GM12875 (cell line): ENCODE measurements around the gene CDH15.
A peak's percentile ranks its signal among the peaks of the same experiment; 100 is the strongest.

Experiments used
- H3K4me3 ChIP-seq: one replicate; pipeline ENCODE4 v1.5.1; 2011; ENCODE audit warnings: low read depth, low read length, control low read depth
- TF ChIP-seq, protein P1 (sequence below): IDR thresholded peaks from 2 replicates; pipeline ENCODE4 v1.5.1; 2011; ENCODE audit warnings: low read depth, mild to moderate bottlenecking, control low read depth, inconsistent platforms, low read length, moderate library complexity, borderline replicate concordance; ENCODE audit not compliant: insufficient read depth

The CDH15 gene

DNA sequence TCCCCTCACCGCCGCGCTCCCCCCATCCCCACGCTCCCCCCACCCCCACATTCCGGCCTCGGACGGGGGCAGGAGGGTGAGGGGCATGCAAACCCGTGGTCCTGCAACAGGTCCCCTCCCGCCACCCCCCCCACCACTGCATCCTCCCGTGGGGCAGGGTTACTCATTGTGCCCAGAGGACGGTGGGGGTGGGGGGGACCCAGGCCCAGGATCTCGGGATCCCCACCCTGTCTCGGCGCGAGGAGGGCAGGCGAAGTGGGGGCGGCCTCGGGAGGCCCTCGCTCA, 20.3 kb downstream of the CDH15 start:
- no peak overlapping the region for H3K4me3 ChIP-seq
- TF ChIP-seq, protein P1, sequence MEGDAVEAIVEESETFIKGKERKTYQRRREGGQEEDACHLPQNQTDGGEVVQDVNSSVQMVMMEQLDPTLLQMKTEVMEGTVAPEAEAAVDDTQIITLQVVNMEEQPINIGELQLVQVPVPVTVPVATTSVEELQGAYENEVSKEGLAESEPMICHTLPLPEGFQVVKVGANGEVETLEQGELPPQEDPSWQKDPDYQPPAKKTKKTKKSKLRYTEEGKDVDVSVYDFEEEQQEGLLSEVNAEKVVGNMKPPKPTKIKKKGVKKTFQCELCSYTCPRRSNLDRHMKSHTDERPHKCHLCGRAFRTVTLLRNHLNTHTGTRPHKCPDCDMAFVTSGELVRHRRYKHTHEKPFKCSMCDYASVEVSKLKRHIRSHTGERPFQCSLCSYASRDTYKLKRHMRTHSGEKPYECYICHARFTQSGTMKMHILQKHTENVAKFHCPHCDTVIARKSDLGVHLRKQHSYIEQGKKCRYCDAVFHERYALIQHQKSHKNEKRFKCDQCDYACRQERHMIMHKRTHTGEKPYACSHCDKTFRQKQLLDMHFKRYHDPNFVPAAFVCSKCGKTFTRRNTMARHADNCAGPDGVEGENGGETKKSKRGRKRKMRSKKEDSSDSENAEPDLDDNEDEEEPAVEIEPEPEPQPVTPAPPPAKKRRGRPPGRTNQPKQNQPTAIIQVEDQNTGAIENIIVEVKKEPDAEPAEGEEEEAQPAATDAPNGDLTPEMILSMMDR: no peak

DNA sequence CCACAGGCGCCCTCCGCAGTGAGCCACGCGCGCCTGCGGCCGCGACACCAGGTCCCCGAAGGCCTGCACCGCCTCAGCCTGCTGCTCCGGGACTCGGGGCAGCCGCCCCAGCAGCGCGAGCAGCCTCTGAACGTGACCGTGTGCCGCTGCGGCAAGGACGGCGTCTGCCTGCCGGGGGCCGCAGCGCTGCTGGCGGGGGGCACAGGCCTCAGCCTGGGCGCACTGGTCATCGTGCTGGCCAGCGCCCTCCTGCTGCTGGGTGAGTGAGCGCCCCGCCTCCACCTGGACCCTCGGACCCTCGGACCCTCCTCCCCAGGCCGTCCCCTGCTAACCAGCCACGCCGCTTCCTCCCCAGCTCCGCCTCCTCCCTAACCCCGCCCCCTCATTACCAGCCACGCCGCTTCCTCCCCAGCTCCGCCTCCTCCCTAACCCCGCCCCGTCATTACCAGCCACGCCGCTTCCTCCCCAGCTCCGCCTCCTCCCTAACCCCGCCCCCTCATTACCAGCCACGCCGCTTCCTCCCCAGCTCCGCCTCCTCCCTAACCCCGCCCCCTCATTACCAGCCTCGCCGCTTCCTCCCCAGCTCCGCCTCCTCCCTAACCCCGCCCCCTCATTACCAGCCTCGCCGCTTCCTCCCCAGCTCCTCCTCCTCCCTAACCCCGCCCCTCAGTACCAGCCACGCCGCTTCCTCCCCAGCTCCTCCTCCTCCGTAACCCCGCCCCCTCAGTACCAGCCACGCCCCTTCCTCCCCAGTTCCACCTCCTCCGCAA, 20.8 kb downstream of the CDH15 start:
- peak overlapping the region; percentile 40 for H3K4me3 ChIP-seq

GRCh38 chr16:89192956-89193575, 21.5 kb downstream of the CDH15 start:
- TF ChIP-seq, protein P1: no peak
- H3K4me3 ChIP-seq: no peak overlapping the region

DNA sequence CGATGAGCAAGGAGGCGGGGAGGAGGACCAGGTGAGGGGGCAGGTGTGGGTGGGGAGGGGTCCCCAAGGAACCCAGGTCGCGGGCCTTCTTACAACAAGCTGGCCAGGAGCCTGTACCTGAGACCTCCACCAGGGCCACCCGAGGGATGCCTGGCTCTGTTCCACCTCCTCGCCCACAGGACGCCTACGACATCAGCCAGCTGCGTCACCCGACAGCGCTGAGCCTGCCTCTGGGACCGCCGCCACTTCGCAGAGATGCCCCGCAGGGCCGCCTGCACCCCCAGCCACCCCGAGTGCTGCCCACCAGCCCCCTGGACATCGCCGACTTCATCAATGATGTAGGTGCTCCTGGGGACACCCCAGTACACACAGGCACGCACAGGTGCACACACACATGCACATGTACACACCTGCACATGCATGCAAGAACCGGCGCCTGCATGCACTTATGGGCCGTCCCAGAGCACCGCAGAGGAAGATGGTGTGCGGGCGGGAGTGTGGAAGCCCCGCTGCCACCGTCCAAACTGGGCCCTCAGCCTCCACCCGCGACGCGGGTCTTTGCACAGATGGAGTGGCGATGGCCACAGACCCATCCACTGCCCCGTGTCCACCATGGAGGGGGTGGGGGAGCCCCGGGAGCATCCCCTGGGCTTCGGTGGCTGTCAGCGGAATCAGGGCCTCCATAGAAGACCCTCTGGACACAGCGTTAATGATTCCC, 22.2 kb downstream of the CDH15 start:
- no peak overlapping the region for H3K4me3 ChIP-seq
- TF ChIP-seq, protein P1: no peak

GRCh38 chr16:89194340-89195311, 23.1 kb downstream of the CDH15 start:
- H3K4me3 ChIP-seq: no peak overlapping the region
- TF ChIP-seq, protein P1: no peak

- no peak overlapping the region for H3K4me3 ChIP-seq
- TF ChIP-seq, protein P1: no peak
Measured at GRCh38 chr16:89195521-89196171, 24.1 kb downstream of the CDH15 start.
